ENCODE results near the gene PLPP6.

Gene PLPP6

GRCh38 chr9:4700932-4701331, 38.8 kb downstream of the PLPP6 start:
- H3K27ac ChIP-seq (ENCODE audit: insufficient read depth in 1 of 2, low read depth in 1 of 2, low read length in 2 of 2, poor library complexity in 1 of 2, severe bottlenecking in 2 of 2) = no peak overlapping the region
- 100% methylated on average over 1 of the region's 2 CpGs for WGBS (ENCODE audit: insufficient coverage)
- POLR2A ChIA-PET = no interaction called here
- no peaks in the 10 kb centered on the region for H3K27me3 ChIP-seq (replicated peaks in 2 of 5; ENCODE audit: control insufficient read depth in 4 of 5, insufficient read depth in 5 of 5, low read length in 4 of 5)
- H3K36me3 ChIP-seq (ENCODE audit: control insufficient read depth in 4 of 4, insufficient read depth in 4 of 4, low read length in 3 of 4) = peaks cover 14 to 31% (median 22%) of the 10 kb centered on the region in 4 experiments
- CTCF ChIA-PET = interaction anchor here (2.1 kb wide), 1 partner anchor 16 kb away, joined by 8 read pairs; no protein-coding TSS in a partner anchor
- no peak overlapping the region for H3K4me3 ChIP-seq (ENCODE audit: control insufficient read depth in 1 of 7, extremely low read depth in 1 of 7, insufficient read depth in 4 of 7, low read depth in 2 of 7, low read length in 6 of 7)
- H3K4me1 ChIP-seq (ENCODE audit: control extremely low read depth in 1 of 4, control insufficient read depth in 4 of 4, insufficient read depth in 4 of 4, low read length in 3 of 4) = peaks cover 0 to 7% (median 2%) of the 10 kb centered on the region in 4 experiments
- H3K9me3 ChIP-seq (ENCODE audit: control extremely low read depth in 1 of 5, control insufficient read depth in 4 of 5, insufficient read depth in 2 of 5, low read depth in 1 of 5, low read length in 4 of 5) = no peaks in the 10 kb centered on the region
- DNase-seq = no peak

- Histone ChIP-seq H3K4me3 (ENCODE audit: control insufficient read depth in 1 of 7, extremely low read depth in 1 of 7, insufficient read depth in 4 of 7, low read depth in 2 of 7, low read length in 6 of 7) (no peak overlapping the region), H3K27ac (ENCODE audit: insufficient read depth in 1 of 2, low read depth in 1 of 2, low read length in 2 of 2, poor library complexity in 1 of 2, severe bottlenecking in 2 of 2) (no peak overlapping the region), H3K4me1 (ENCODE audit: control extremely low read depth in 1 of 4, control insufficient read depth in 4 of 4, insufficient read depth in 4 of 4, low read length in 3 of 4) (peaks cover 0 to 7% (median 3%) of the 10 kb centered on the region in 4 experiments), H3K27me3 (replicated peaks in 2 of 5; ENCODE audit: control insufficient read depth in 4 of 5, insufficient read depth in 5 of 5, low read length in 4 of 5) (no peaks in the 10 kb centered on the region), H3K9me3 (ENCODE audit: control extremely low read depth in 1 of 5, control insufficient read depth in 4 of 5, insufficient read depth in 2 of 5, low read depth in 1 of 5, low read length in 4 of 5) (no peaks in the 10 kb centered on the region), H3K36me3 (ENCODE audit: control insufficient read depth in 4 of 4, insufficient read depth in 4 of 4, low read length in 3 of 4) (peaks cover 9 to 36% (median 24%) of the 10 kb centered on the region in 4 experiments)
- ChIA-PET POLR2A (no interaction called here), CTCF (interaction anchor here (2.1 kb wide), 1 partner anchor 17 kb away, joined by 8 read pairs; no protein-coding TSS in a partner anchor)
- WGBS (ENCODE audit: insufficient coverage) = no CpG with 5 or more reads among the region's 1 CpG
- DNase-seq = peak in 2 of 3 donors; percentile 48 to 56
These were observed 39.4 kb downstream of the PLPP6 start for GRCh38 chr9:4701526-4701925.

GRCh38 chr9:4704129-4704528, 42.0 kb downstream of the PLPP6 start:
- Histone ChIP-seq H3K4me1 (ENCODE audit: control extremely low read depth in 1 of 4, control insufficient read depth in 4 of 4, insufficient read depth in 4 of 4, low read length in 3 of 4) (peaks cover 0 to 10% (median 7%) of the 10 kb centered on the region in 4 experiments), H3K4me3 (ENCODE audit: control insufficient read depth in 1 of 7, extremely low read depth in 1 of 7, insufficient read depth in 4 of 7, low read depth in 2 of 7, low read length in 6 of 7) (no peak overlapping the region), H3K36me3 (ENCODE audit: control insufficient read depth in 4 of 4, insufficient read depth in 4 of 4, low read length in 3 of 4) (peaks cover 6 to 28% (median 15%) of the 10 kb centered on the region in 4 experiments), H3K27me3 (replicated peaks in 2 of 5; ENCODE audit: control insufficient read depth in 4 of 5, insufficient read depth in 5 of 5, low read length in 4 of 5) (no peaks in the 10 kb centered on the region), H3K9me3 (ENCODE audit: control extremely low read depth in 1 of 5, control insufficient read depth in 4 of 5, insufficient read depth in 2 of 5, low read depth in 1 of 5, low read length in 4 of 5) (no peaks in the 10 kb centered on the region), H3K27ac (ENCODE audit: insufficient read depth in 1 of 2, low read depth in 1 of 2, low read length in 2 of 2, poor library complexity in 1 of 2, severe bottlenecking in 2 of 2) (no peak overlapping the region)
- 100% methylated on average over 2 of the region's 2 CpGs for WGBS (ENCODE audit: insufficient coverage)
- ChIA-PET CTCF (no interaction called here), POLR2A (no interaction called here)
- no peak for DNase-seq

GRCh38 chr9:4706021-4706420, 43.9 kb downstream of the PLPP6 start:
- no peaks in the 10 kb centered on the region for H3K9me3 ChIP-seq (ENCODE audit: control extremely low read depth in 1 of 5, control insufficient read depth in 4 of 5, insufficient read depth in 2 of 5, low read depth in 1 of 5, low read length in 4 of 5)
- 71% methylated on average over 2 of the region's 2 CpGs for WGBS (ENCODE audit: insufficient coverage)
- peaks cover 8 to 37% (median 21%) of the 10 kb centered on the region in 4 experiments for H3K36me3 ChIP-seq (ENCODE audit: control insufficient read depth in 4 of 4, insufficient read depth in 4 of 4, low read length in 3 of 4)
- peaks cover 0 to 10% (median 6%) of the 10 kb centered on the region in 4 experiments for H3K4me1 ChIP-seq (ENCODE audit: control extremely low read depth in 1 of 4, control insufficient read depth in 4 of 4, insufficient read depth in 4 of 4, low read length in 3 of 4)
- ChIA-PET CTCF (interaction anchor here (1.0 to 1.1 kb wide), 2 partner anchors 27 to 61 kb away, joined by 3 to 4 read pairs; partner anchors contain the start of gene CDC37L1), POLR2A (no interaction called here)
- H3K4me3 ChIP-seq (ENCODE audit: control insufficient read depth in 1 of 7, extremely low read depth in 1 of 7, insufficient read depth in 4 of 7, low read depth in 2 of 7, low read length in 6 of 7) = no peak overlapping the region
- no peak for DNase-seq
- H3K27ac ChIP-seq (ENCODE audit: insufficient read depth in 1 of 2, low read depth in 1 of 2, low read length in 2 of 2, poor library complexity in 1 of 2, severe bottlenecking in 2 of 2) = no peak overlapping the region
- H3K27me3 ChIP-seq (replicated peaks in 2 of 5; ENCODE audit: control insufficient read depth in 4 of 5, insufficient read depth in 5 of 5, low read length in 4 of 5) = no peaks in the 10 kb centered on the region

- no peaks in the 10 kb centered on the region for H3K27me3 ChIP-seq (replicated peaks in 2 of 5; ENCODE audit: control insufficient read depth in 4 of 5, insufficient read depth in 5 of 5, low read length in 4 of 5)
- no peak overlapping the region for H3K27ac ChIP-seq (ENCODE audit: insufficient read depth in 1 of 2, low read depth in 1 of 2, low read length in 2 of 2, poor library complexity in 1 of 2, severe bottlenecking in 2 of 2)
- ChIA-PET POLR2A (interaction anchor here (0.5 kb wide), 1 partner anchor 67 kb away, joined by 3 read pairs; no protein-coding TSS in a partner anchor), CTCF (interaction anchor here (1.1 kb wide), 1 partner anchor 62 kb away, joined by 4 read pairs; no protein-coding TSS in a partner anchor)
- peaks cover 0 to 10% (median 2%) of the 10 kb centered on the region in 4 experiments for H3K4me1 ChIP-seq (ENCODE audit: control extremely low read depth in 1 of 4, control insufficient read depth in 4 of 4, insufficient read depth in 4 of 4, low read length in 3 of 4)
- DNase-seq = peak; percentile 5 to 31 (median 19)
- H3K9me3 ChIP-seq (ENCODE audit: control extremely low read depth in 1 of 5, control insufficient read depth in 4 of 5, insufficient read depth in 2 of 5, low read depth in 1 of 5, low read length in 4 of 5) = no peaks in the 10 kb centered on the region
- peaks cover 10 to 41% (median 25%) of the 10 kb centered on the region in 4 experiments for H3K36me3 ChIP-seq (ENCODE audit: control insufficient read depth in 4 of 4, insufficient read depth in 4 of 4, low read length in 3 of 4)
- WGBS (ENCODE audit: insufficient coverage) = 100% methylated on average over 2 of the region's 4 CpGs
- H3K4me3 ChIP-seq (ENCODE audit: control insufficient read depth in 1 of 7, extremely low read depth in 1 of 7, insufficient read depth in 4 of 7, low read depth in 2 of 7, low read length in 6 of 7) = no peak overlapping the region
These were observed 45.0 kb downstream of the PLPP6 start for GRCh38 chr9:4706971-4707622.

- peaks cover 0 to 10% (median 2%) of the 10 kb centered on the region in 4 experiments for H3K4me1 ChIP-seq (ENCODE audit: control extremely low read depth in 1 of 4, control insufficient read depth in 4 of 4, insufficient read depth in 4 of 4, low read length in 3 of 4)
- H3K27me3 ChIP-seq (replicated peaks in 2 of 5; ENCODE audit: control insufficient read depth in 4 of 5, insufficient read depth in 5 of 5, low read length in 4 of 5) = no peaks in the 10 kb centered on the region
- H3K27ac ChIP-seq (ENCODE audit: insufficient read depth in 1 of 2, low read depth in 1 of 2, low read length in 2 of 2, poor library complexity in 1 of 2, severe bottlenecking in 2 of 2) = no peak overlapping the region
- no peak overlapping the region for H3K4me3 ChIP-seq (ENCODE audit: control insufficient read depth in 1 of 7, extremely low read depth in 1 of 7, insufficient read depth in 4 of 7, low read depth in 2 of 7, low read length in 6 of 7)
- CTCF ChIA-PET = no interaction called here
- POLR2A ChIA-PET = no interaction called here
- no peak for DNase-seq
- peaks cover 10 to 47% (median 26%) of the 10 kb centered on the region in 4 experiments for H3K36me3 ChIP-seq (ENCODE audit: control insufficient read depth in 4 of 4, insufficient read depth in 4 of 4, low read length in 3 of 4)
- H3K9me3 ChIP-seq (ENCODE audit: control extremely low read depth in 1 of 5, control insufficient read depth in 4 of 5, insufficient read depth in 2 of 5, low read depth in 1 of 5, low read length in 4 of 5) = no peaks in the 10 kb centered on the region
These were observed 47.3 kb downstream of the PLPP6 start for GRCh38 chr9:4709380-4709779.

- Histone ChIP-seq H3K9me3 (ENCODE audit: control extremely low read depth in 1 of 5, control insufficient read depth in 4 of 5, insufficient read depth in 2 of 5, low read depth in 1 of 5, low read length in 4 of 5) (no peaks in the 10 kb centered on the region), H3K36me3 (ENCODE audit: control insufficient read depth in 4 of 4, insufficient read depth in 4 of 4, low read length in 3 of 4) (peaks cover 20 to 76% (median 47%) of the 10 kb centered on the region in 4 experiments), H3K4me3 (ENCODE audit: control insufficient read depth in 1 of 7, extremely low read depth in 1 of 7, insufficient read depth in 4 of 7, low read depth in 2 of 7, low read length in 6 of 7) (no peak overlapping the region), H3K27ac (ENCODE audit: insufficient read depth in 1 of 2, low read depth in 1 of 2, low read length in 2 of 2, poor library complexity in 1 of 2, severe bottlenecking in 2 of 2) (no peak overlapping the region), H3K27me3 (replicated peaks in 2 of 5; ENCODE audit: control insufficient read depth in 4 of 5, insufficient read depth in 5 of 5, low read length in 4 of 5) (no peaks in the 10 kb centered on the region), H3K4me1 (ENCODE audit: control extremely low read depth in 1 of 4, control insufficient read depth in 4 of 4, insufficient read depth in 4 of 4, low read length in 3 of 4) (no peaks in the 10 kb centered on the region)
- ChIA-PET CTCF (no interaction called here), POLR2A (no interaction called here)
- peak in 2 of 3 donors; percentile 31 to 41 for DNase-seq
- 64% methylated on average over 5 of the region's 7 CpGs for WGBS (ENCODE audit: insufficient coverage)
These were observed 51.8 kb downstream of the PLPP6 start for GRCh38 chr9:4713849-4714248.
